GM19240 (cell line): Measurements from ENCODE around the gene WDFY3.
"Not testable (repeated sequence)": the region's sequence is repeated elsewhere in the genome, so short reads cannot be mapped to it uniquely, and the experiment has no call there.

Experiments used
- DNase-seq: peaks from one replicate; pipeline ENCODE4 v3.0.0; 2011; ENCODE audit warnings: low spot score; ENCODE audit not compliant: insufficient read length

WDFY3 gene

DNA sequence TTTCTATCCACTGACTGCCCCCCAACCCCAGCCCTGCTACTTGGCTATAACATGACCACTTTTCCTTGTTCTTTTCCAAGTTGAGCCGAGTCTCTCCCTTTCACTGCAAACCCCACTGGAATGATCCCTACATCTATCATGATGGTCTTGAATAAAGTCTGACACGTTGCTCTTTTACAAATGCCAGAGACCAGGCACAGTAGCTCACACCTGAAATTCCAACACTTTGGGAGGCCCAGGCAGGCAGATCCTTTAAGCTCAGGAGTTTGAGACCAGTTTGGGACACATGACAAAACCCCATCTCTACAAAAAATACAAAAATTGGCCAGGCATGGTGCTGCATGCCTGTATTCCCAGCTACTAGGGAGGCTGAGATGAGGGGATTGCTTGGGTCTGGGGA lies 100.9 kb downstream of the WDFY3 start:
- no peak for DNase-seq

DNA sequence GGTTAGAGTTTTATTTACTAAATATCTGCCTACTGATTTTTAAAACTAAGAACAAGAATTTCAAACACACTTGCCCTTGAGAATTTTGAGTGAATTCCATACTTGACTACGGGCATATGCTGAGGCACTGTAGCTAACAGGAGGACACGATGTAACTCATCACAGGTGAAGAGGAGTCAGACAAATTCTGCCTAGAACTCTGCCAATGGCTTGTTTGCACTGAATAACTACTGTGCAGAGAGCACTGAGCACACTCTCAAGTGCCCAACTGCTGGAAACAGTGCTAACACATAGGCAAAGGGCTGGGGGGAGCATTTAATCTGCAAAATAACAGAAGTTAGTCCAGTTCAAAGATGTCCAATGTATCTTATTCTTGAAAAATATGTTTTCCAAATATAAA lies 104.4 kb downstream of the WDFY3 start:
- DNase-seq = no peak

DNA sequence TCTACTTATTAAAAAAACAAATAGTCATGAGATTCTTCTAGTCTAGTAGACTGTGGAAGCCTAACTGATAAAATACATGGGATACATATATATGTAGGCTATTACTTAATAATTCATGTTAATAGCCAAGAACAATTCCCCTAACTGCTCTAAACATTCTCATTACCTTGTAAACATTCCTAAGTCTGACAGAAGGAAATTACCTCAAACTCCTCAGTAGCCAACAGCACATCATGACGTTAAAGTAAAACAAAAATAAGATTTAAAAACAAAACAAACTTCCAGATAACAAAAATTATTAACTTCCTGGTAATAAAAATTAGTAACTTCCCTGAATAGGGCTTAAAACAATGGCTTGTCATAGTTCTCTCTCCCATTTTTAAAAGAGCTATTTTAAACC lies 109.2 kb downstream of the WDFY3 start:
- no peak for DNase-seq

DNA sequence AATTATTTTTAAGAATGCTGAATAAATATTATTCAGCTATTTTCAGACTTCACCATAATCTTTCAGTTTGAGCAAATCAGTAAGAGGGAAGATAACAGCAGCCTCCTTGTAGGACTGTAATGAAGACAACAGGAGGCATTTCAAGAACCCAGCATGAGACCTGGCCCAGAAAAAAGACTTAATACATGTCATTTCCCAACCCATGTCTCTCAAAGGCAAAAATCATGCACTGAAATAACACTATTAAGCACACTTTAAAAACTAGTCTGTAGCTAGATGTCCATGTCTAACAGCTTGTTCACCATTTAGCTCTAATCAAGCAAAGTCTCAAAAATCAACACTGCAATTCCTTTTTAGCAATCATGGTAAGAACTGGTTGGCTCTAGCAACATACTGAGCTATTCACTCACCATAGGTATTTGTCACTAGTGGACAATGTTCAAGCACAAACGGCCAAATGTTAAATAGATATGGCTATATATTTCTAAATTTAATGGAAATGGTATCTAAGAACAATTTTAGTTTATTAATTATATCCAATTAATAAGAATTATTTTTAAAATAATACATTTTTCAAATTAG lies 109.9 kb downstream of the WDFY3 start:
- DNase-seq = no peak

DNA sequence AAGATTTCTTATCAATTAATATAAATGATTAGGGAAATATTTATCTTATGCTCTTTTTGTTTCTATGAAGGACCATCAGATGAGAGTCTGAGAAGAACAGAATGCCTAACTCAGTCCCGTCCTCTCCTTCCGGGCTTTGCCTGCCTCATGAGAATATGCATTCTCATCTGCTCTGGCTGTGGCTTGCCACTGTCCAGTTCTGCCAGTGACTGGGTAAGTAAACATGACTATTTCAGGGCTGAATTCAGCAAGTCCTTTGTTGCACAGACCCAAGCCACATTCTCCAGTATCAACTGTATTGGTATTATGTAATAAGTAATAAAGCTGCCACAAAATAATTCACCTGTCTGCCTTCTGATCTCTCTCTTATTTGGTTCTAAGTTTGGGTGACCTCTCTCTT lies 110.7 kb downstream of the WDFY3 start:
- no peak for DNase-seq

DNA sequence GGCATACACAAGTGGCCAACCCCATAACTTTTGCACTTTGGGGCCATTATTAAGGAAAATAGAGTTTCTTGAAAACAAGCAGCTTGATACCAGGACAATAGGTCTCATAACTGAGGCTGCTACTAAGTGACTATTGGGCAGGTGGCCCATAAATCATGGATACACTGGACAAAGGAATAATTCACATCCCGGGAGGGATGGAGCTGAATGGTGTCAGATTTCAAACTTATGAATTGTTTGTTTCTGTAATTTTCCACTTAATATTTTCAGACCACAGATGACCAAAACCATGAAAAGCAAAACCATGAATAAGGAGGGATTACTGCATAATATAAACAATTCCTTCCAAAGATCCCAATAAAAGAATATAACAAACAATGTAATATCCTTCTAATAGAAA lies 114.4 kb downstream of the WDFY3 start:
- no peak for DNase-seq

DNA sequence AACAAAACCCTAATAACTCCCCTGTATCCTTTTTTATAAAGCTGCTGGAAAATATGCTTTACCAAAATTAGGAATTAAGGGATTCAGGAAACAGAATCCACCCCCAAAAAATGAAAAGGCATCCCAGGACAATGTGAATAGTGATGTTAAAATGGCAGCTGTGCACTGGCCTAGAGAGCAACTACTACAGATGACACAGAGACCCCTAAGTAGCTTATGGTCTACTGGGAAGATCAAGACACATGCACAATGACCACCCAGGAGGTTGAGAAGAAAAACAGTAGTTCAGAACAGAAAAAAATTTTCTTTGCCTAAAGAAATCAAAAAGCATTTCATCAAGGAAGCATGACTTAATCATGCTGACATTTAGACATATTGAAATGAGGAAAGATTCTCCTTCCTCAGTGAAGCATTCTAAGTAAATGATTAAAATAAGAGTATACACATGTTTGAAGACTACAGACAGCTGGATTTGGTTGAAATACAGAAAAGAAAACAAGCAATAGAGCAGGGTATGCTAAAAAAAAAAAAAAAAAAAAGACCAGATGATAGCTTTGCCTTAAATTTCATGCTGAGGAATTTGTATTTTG lies 117.3 kb downstream of the WDFY3 start:
- DNase-seq = no peak

DNA sequence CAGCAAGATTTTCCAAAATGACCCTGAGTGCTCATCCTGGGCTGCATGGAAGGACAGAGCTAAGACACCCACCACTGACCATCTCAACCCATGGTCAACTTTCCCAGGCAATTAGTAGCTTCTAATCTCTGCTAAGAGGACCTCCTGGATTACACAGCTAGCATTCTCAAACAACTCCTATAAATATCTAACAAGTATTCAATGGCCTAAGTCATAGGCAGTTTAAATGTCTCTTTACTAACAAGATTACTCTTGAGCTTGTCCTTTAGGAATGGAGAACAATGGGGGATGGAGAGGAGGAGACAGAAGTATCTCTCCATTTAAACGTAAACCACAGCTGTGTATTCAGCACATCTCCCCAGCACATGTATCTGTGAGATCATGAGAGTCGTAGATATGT lies 118.1 kb downstream of the WDFY3 start:
- no peak for DNase-seq

DNA sequence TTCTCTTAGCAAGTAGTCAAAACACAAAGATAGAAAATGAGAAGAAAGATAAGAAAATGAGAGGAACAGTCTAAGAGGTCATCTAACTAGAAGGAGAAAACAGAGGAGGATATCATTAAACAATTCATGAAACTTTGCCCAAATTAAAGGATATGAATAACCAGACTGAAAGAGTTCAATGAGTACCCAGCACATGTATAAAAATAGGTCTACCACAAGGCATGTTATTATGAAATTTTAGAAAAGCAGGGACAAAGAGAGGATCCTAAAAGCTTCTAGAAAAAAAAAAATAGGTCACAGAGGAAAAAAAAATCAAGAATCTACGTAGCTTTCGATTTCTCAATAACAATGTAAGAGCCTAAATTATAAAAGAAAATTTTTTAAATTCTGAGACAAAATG lies 118.5 kb downstream of the WDFY3 start:
- DNase-seq = no peak

DNA sequence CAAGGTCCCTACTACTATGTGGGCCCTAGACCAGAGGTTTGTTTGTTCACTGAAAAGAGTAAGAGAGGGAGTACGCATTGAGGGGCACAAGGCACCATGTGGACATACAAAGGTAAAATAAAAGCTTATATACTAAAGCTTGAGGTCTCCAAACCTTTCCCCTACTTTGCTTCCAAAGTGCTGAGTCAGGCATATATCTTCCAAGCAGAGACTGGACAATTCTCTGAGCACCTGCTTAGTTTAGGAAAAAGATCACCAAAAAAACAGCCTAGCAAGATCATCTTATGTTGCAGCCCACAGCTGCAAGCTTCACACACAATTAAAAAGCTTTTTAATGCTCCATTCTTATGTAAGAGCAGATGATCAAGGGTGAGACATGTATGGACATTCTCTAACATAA lies 119.5 kb downstream of the WDFY3 start:
- DNase-seq = no peak

DNA sequence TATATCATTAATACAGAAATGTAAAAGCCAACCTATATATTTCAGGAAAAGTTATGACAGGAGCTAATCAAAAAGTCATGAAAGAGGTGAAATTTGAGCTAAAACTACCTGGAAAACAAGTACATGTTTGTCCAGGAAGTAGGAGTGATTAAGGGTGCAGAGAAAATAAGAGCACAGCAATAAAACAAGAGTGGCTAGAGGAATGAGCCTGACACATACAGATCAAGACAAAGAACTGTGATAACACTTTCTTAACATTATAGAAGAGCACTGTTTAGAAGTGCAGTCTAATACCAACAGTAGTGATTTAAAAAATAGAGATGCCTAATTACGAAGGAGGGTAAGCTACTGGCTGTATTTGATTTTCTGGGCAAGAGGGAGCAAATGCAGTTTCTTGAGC lies 125.1 kb downstream of the WDFY3 start:
- no peak for DNase-seq

DNA sequence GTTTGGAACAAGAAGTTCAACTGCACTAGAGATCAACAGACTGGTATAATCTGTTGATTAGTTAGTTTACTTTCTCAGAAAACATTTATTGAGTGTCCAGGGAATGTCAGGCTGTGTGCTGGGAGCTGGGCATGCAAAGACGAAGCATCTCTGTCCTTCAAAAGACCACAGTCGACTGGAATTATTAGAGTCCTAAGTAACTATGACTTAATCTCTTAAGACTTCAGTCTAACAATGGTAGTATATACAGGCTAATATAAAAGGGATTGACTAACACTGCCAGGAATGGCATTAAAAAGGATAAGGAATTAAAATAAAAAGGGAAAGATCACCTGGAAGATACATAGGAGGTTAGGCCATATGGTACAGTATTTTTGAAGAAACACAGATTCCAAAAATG lies 128.7 kb downstream of the WDFY3 start:
- DNase-seq = no peak

DNA sequence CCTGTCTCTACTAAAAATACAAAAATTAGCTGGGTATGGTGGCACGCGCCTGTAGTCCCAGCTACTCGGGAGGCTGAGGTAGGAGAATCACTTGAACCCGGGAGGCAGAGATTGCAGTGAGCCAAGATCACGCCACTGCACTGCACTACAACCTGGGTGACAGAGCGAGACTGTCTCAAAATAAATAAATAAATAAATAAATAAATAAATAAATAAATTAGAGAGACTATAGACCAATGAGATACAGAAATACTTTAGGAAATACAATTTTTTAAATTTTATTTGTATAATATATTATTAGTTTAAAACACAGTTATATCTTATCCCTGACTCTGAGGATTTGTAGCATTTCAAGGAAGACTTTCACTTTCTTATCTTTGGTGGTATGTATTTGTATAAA lies 136.9 kb downstream of the WDFY3 start:
- not testable (repeated sequence) for DNase-seq

DNA sequence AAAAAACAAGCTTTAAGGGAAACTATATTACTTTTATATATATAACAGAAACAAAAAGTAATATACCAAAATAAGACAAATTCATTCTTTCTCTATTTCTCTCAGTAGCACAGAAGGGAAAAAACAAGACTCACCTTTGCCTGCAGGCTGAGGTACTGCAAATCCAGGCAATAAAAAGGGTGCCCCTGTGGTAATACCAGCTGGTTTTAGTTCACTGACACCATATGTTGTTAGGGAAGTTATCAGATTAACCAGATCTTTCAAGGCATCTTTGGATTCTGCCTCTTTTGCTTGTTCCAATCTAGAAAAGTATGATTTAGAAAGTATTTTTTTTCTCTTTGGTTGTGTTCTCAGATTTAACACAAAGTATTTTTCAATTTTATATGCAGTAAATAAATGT lies 139.8 kb downstream of the WDFY3 start:
- no peak for DNase-seq

DNA sequence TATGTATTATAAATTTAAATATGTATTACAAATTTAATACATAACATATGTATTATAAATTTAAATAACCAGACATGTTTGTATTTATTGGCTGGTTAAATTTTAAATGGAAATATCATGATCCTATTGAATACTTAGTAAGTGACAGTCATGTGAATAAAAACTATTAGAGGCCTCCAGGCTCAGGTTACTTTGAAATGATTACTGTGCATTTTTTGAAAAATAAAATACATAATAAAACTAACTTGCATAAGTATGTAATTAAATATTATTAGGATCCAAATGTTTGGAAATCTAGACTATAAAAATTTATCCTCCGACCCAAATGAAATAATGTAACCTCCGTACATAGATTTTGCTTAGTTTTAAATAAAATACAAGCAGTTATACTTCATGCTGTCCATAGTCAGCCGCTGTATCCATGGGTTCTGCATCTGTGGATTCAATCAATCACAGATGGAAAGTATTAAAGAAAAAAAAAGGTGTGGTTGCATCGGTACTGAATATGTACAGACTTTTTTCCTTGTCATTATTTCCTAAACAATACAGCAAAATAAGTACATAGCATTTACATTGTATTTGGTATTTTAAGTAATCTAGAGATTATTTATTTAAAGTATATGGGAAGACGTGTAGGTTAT lies 140.7 kb downstream of the WDFY3 start:
- no peak for DNase-seq

DNA sequence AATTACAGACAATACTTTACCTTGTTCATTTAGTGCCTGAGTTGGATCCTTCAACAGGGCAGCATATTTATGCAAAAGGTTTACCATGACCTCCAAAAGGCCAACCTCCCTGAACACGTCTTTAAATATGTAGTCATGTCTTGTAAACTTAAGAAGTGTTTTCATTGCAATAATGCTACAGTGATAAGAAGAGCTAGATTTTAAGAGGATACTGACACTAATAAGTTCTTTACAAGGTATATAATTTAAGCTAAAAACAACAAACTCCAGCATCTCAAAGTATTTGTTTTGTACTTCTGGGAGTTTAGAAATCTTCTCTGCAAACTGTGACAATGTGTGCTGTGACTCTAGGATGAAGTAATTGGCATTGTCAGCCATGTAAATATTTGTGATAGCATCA lies 145.4 kb downstream of the WDFY3 start:
- no peak for DNase-seq

DNA sequence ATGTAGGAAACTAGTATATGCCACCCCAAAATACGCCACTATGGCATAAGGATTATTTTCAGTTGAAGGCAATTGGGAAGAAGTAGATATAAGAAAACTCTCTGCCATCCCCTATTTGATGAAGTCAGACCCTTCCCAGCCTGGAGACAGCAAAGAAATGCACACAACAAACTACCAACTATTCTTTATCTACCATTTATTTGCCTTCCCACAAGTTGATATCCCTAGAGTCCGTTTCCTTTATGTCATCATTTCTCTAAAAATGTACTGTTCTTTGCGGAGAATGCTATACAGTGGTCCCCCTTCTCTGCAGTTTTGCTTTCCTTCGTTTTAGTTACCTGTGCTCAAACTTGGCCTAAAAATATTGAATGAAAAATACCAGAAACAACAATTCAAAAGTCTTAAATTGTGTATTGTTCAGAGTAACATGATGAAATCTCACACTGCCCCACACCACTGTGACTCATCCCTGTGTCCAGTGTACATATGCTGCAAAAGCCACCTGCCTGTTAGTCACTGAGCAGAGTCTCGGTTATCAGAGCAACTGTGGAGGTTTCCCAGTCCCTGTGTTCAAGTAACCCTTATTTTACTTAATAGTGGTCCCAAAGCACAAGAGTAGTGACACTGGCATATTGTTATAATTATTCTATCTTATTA lies 152.3 kb downstream of the WDFY3 start:
- DNase-seq = no peak

DNA sequence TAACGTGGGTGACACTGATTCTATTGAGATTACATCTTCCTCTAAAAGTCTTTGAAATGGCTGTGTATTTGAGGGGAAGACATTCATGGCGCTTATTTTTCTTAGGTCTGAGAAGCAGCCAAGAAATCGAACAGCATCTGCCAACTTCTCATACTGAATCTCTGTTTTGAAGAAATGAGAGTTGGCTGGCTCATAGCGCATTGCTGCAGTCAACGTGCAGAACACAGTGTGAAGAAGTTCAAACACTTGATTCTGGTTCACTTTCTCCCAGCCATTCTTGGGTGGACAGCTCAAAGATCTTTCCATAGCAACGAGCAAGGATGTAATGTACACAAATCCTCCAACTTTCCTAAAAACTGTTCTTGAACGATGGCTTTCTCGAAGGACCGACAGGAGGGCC lies 156.5 kb downstream of the WDFY3 start:
- DNase-seq = no peak

DNA sequence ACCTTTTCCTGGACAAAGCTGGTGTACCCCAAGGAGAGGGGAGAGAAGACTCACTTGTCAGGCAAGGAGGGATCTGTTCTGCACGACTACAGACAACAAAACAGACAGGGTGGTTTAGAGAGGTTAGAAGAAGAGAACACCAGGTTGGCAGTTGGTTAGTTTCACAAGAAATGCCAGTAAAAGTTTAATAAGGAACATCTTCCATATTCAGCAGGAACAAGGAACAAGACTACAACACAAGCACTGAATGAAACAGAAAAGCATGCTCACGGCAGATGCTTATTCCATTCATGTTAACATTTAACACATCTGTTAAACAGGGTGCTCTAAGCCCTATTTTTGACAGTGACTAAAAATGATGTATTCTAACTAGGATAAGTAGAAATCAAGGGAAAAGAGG lies 158.2 kb downstream of the WDFY3 start:
- DNase-seq = no peak

DNA sequence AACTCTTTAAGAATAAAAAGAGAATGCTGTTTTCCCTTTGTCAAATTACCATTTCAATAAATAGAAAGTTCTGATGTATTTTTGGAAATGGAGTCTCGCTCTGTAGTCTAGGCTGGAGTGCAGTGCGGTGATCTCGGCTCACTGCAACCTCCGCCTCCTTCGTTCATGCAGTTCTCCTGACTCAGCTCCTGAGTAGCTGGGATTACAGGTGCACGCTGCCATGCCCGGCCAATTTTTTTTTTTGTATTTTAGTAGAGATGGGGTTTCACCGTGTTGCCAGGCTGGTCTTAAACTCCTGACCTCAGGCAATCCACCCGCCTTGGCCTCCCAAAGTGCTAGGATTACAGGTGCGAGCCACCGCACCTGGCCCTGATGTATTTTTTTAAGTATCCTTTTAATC lies 159.9 kb downstream of the WDFY3 start:
- DNase-seq = not testable (repeated sequence)

DNA sequence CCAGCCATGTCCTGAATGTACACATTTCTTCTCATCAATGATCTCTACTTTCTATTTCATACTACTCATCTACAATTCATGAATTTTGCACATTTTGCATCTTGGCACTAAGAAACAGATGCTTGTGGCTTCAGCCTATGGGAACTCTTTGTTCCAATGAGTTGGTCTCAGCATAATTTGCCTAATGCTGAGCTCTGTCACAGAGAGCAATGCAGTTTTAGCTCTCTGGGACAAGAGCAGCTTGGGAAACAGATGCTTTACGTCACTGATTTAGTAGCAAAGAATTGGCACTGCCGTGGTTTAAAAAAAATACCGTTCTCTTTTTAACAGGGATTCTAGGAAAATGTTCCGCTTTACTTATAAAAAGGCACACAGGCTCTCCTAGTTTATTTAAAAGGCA lies 162.4 kb downstream of the WDFY3 start:
- DNase-seq = no peak

DNA sequence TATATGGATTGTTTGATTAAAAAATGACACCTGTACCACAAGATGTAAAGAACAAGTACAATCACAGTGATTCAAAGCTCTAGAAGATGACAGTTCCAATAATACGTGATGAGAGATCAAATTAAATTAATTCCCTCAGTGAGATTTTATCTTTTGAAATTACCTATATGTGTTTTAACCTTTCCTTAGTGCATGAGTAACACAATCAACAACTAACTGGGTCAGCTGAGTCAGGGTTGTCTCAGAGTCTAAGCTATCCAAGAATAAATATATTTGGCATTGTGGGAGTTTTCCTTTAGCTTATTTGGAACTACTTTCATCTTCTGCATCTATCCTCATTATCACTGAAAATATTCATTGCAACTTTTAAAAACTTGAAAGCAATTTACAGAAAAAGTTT lies 162.8 kb downstream of the WDFY3 start:
- no peak for DNase-seq

DNA sequence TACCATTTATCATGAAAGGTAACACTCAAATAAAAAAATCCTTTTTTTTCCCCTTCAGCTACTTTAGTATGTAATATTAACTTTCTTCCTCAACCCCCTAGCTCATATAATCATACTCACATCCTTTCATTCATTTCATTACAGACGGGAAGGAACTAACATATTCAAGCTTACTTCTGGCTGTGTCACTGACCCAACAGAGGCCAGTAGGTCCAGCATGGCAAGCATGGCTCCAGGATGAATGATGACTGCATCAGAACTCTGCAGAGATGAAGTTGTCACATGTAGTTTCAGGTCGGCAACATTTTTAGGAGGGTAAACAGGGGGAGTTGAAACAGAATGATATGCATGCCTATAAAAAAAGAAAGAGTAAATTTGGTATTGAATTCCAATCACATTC lies 163.4 kb downstream of the WDFY3 start:
- no peak for DNase-seq
